ENCODE data around the gene USPL1. TPM values are rescaled to one million over a fixed set of nuclear protein-coding genes. Genes with fewer than 3 reads are reported as not detected.

The USPL1 gene
- total RNA-seq, 4 donors from 2014 or later = 14.2 to 18.4 (median 15.6) TPM

DNA sequence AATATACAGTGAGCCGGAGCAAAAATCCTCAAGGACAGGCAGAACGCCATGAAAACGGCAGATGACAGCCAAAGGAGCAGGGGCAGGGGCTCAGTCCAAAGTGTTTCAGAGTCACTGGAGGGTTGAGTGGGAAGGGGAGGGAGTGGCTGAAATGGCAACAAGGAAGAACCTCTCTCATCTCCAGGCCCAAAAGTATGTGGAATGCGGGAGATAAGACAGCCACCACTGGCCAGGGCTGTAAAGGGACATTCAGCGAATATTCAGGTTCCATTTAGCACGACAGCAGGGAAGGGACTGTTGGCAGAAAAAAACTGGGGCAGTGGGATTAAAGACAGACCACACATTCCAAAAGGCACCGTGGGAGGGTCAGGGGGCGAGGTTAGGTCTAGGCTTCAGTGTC is 48.4 kb downstream of the USPL1 start:
- Histone ChIP-seq H3K36me3 (no peaks in the 10 kb centered on the region), H3K4me3 (no peak overlapping the region), H3K27ac (no peak overlapping the region), H3K4me1 (no peaks in the 10 kb centered on the region), H3K27me3 (no peaks in the 10 kb centered on the region), H3K9me3 (no peaks in the 10 kb centered on the region)
- ATAC-seq (no peak), DNase-seq (no peak)
- intact Hi-C loops (cut with DNase I; ENCODE audit: low total_unique reads) (no loop called here), in situ Hi-C loops (cut with MboI; ENCODE audit: low sequenced_read_pairs in 4 of 4) (no loop called here)
- TF ChIP-seq, protein P1, sequence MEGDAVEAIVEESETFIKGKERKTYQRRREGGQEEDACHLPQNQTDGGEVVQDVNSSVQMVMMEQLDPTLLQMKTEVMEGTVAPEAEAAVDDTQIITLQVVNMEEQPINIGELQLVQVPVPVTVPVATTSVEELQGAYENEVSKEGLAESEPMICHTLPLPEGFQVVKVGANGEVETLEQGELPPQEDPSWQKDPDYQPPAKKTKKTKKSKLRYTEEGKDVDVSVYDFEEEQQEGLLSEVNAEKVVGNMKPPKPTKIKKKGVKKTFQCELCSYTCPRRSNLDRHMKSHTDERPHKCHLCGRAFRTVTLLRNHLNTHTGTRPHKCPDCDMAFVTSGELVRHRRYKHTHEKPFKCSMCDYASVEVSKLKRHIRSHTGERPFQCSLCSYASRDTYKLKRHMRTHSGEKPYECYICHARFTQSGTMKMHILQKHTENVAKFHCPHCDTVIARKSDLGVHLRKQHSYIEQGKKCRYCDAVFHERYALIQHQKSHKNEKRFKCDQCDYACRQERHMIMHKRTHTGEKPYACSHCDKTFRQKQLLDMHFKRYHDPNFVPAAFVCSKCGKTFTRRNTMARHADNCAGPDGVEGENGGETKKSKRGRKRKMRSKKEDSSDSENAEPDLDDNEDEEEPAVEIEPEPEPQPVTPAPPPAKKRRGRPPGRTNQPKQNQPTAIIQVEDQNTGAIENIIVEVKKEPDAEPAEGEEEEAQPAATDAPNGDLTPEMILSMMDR (IDR thresholded peaks at IDR 0.05 in 4 of 5, conservative IDR thresholded peaks at IDR 0.05 in 1 of 5) = no peak
- TF ChIP-seq POLR2A (IDR thresholded peaks at IDR 0.05) = no peak

DNA sequence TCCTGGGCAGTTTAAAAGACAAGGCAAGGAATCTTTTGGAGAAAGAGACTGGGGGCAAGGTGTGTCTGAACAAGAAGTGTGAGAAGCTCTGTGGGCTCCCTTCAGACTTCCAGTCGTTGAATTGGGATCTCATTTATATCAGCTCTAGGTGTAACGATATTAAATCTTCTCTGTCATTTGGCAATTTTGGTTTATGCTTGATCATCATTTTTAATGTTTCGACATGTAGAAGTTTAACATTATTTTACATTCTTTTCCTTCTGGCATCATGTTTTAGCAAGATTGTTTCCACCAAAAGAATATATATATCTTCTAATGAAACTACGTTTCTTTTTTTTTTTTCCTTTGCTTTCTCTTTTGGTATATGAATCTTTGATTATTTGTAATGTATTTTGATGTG is 49.3 kb downstream of the USPL1 start:
- DNase-seq (no peak), ATAC-seq (no peak)
- H3K4me1 ChIP-seq = no peaks in the 10 kb centered on the region
- no peak overlapping the region for H3K27ac ChIP-seq
- H3K27me3 ChIP-seq = no peaks in the 10 kb centered on the region
- intact Hi-C loops (cut with DNase I; ENCODE audit: low total_unique reads) = no loop called here
- no peak overlapping the region for H3K4me3 ChIP-seq
- no peaks in the 10 kb centered on the region for H3K36me3 ChIP-seq
- no peaks in the 10 kb centered on the region for H3K9me3 ChIP-seq
- TF ChIP-seq, protein P1 (IDR thresholded peaks at IDR 0.05 in 4 of 5, conservative IDR thresholded peaks at IDR 0.05 in 1 of 5) = no peak
- TF ChIP-seq POLR2A (IDR thresholded peaks at IDR 0.05) = no peak
- in situ Hi-C loops (cut with MboI; ENCODE audit: low sequenced_read_pairs in 4 of 4) = no loop called here

DNA sequence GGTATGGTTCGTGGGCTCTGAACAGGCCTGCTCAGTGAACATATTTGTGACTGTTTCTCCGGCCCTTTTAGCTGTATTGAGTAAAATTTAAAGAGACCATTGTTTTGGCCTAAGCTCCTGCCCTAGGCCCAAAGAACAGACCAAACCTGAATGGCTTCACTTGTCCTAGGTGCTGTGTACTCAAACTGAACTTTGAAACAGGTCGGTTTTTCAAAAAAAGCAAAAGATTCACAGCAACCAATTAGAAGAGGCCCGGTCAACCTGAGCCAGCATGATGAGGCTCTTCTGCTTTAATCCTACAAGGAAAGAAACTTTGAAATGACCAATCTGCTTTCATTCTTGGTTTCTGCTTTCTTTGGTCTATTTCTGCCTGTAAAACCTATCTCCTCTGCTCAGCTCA is 50.6 kb downstream of the USPL1 start:
- Histone ChIP-seq H3K4me1 (peaks cover under 1% of the 10 kb centered on the region in 2 donors), H3K27ac (no peak overlapping the region), H3K4me3 (no peak overlapping the region), H3K36me3 (no peaks in the 10 kb centered on the region), H3K9me3 (no peaks in the 10 kb centered on the region), H3K27me3 (no peaks in the 10 kb centered on the region)
- ATAC-seq = no peak
- intact Hi-C loops (cut with DNase I; ENCODE audit: low total_unique reads) (no loop called here), in situ Hi-C loops (cut with MboI; ENCODE audit: low sequenced_read_pairs in 4 of 4) (no loop called here)
- no peak for TF ChIP-seq POLR2A (IDR thresholded peaks at IDR 0.05)
- TF ChIP-seq, protein P1 (IDR thresholded peaks at IDR 0.05 in 4 of 5, conservative IDR thresholded peaks at IDR 0.05 in 1 of 5) = no peak
- DNase-seq = no peak

DNA sequence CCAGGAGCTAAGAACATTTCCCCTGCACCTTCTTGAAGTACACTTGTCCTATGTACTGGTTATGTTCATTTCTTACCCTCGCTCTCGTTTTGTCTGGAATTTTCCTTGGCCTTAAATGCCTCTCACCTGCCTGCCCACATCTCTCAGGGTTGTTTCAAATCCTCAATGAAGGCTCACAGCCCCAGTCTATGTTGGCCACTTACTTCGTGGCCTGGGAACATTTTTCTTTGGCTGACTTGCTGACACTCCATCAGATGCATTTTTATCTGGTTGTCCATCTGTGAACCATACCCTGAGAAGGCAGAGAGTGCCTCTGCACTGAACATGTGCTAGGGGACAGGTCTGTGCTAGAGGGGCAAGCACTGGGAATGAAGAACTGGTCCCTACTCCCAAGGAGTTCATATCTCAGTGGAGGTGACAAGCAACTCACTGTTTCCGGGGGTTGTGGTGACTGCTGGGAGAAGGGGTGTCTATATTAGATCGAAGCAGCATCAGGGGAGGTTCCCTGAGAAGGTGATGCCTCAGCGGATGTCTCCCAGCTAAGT is 53.6 kb downstream of the USPL1 start:
- DNase-seq = no peak
- TF ChIP-seq, protein P1 (IDR thresholded peaks at IDR 0.05 in 4 of 5, conservative IDR thresholded peaks at IDR 0.05 in 1 of 5) = no peak
- no peak for TF ChIP-seq POLR2A (IDR thresholded peaks at IDR 0.05)
- Histone ChIP-seq H3K4me3 (no peak overlapping the region), H3K27ac (no peak overlapping the region), H3K36me3 (no peaks in the 10 kb centered on the region), H3K9me3 (no peaks in the 10 kb centered on the region), H3K4me1 (peaks cover 4 to 5% of the 10 kb centered on the region in 2 donors), H3K27me3 (no peaks in the 10 kb centered on the region)
- in situ Hi-C loops (cut with MboI; ENCODE audit: low sequenced_read_pairs in 4 of 4) (no loop called here), intact Hi-C loops (cut with DNase I; ENCODE audit: low total_unique reads) (loop anchor here (5.0 to 10.0 kb wide), 2 partner anchors 204 to 373 kb away; partner anchors contain the start of gene HMGB1)
- no peak for ATAC-seq
